H1 (cell line): ENCODE measurements around the gene TIMP1. TPM values are rescaled to one million over a fixed set of nuclear protein-coding genes. Genes with fewer than 3 reads are reported as not detected.

Source experiments
- CTCF ChIA-PET: fragments of 300-600 bp; sonication (Branson Sonifier 250); formaldehyde crosslinking; loops from one replicate; lab custom pipeline; 2021; ENCODE audit not compliant: partially characterized antibody; lab: Charles Lee
- POLR2A ChIA-PET: fragments of 300-600 bp; sonication (Branson Sonifier 250); formaldehyde crosslinking; loops from one replicate; lab custom pipeline; 2021; ENCODE audit warnings: inconsistent platforms; ENCODE audit not compliant: partially characterized antibody; lab: Charles Lee
- DNase-seq, 2 experiments: peaks; one replicate each; pipeline versions ENCODE4 v3.0.0 to v3.0.0-alpha.2; 2010 to 2022; ENCODE audit warnings: low spot score in 2 of 2, low read depth in 1 of 2, mixed read lengths in 1 of 2
- FAIRE-seq: peaks from 2 replicates; lab custom pipeline; 2011; peaks lifted over from hg19 to GRCh38; lab: Jason Lieb, UNC
- H2AFZ ChIP-seq: 2 replicates; pipeline ENCODE4 v1.8.1; 2012; ENCODE audit warnings: low read length, inconsistent platforms
- H2AK5ac ChIP-seq: 2 replicates; pipeline ENCODE4 v1.6.1; 2013; ENCODE audit warnings: low read depth, low read length
- H2BK120ac ChIP-seq: replicated peaks from 2 replicates; pipeline ENCODE3; 2013; ENCODE audit warnings: low read depth, low read length, inconsistent platforms
- H2BK12ac ChIP-seq: 2 replicates; pipeline ENCODE4 v1.6.1; 2013; ENCODE audit warnings: low read depth, low read length
- H2BK15ac ChIP-seq: 2 replicates; pipeline ENCODE4 v1.6.1; 2013; ENCODE audit warnings: low read length
- H2BK20ac ChIP-seq: 2 replicates; pipeline ENCODE4 v1.6.1; 2013; ENCODE audit warnings: low read length
- H2BK5ac ChIP-seq: 2 replicates; pipeline ENCODE4 v1.6.1; 2013; ENCODE audit warnings: low read depth, low read length
- H3K14ac ChIP-seq: 2 replicates; pipeline ENCODE4 v1.6.1; 2013; ENCODE audit warnings: inconsistent platforms; ENCODE audit not compliant: insufficient read length
- H3K18ac ChIP-seq: 2 replicates; pipeline ENCODE4 v1.6.1; 2013; ENCODE audit warnings: low read length; ENCODE audit errors: extremely low read depth
- H3K23ac ChIP-seq: 2 replicates; pipeline ENCODE4 v1.6.1; 2013; ENCODE audit warnings: inconsistent platforms; ENCODE audit not compliant: insufficient read length
- H3K23me2 ChIP-seq: 2 replicates; pipeline ENCODE4 v1.6.1; 2013; ENCODE audit warnings: low read depth, low read length
- H3K27ac ChIP-seq: 2 replicates; pipeline ENCODE4 v1.6.1; 2011; ENCODE audit warnings: low read depth, low read length, inconsistent platforms
- H3K27me3 ChIP-seq, 4 experiments: replicated peaks in 1 of 4; 1 replicate in 1 of 4; 2 replicates in 3 of 4; pipeline versions ENCODE4 v1.6.1 to v1.8.1; 2011 to 2013; ENCODE audit warnings: low read length in 3 of 4, mild to moderate bottlenecking in 3 of 4, inconsistent platforms in 2 of 4, mixed read lengths in 2 of 4, moderate library complexity in 1 of 4; ENCODE audit not compliant: control insufficient read depth in 3 of 4, insufficient read depth in 3 of 4; ENCODE audit errors: extremely low read depth in 1 of 4
- H3K36me3 ChIP-seq, 4 experiments: 2 replicates each; pipeline versions ENCODE4 v1.6.1 to v1.8.1; 2011 to 2013; ENCODE audit warnings: mild to moderate bottlenecking in 4 of 4, low read length in 3 of 4, moderate library complexity in 2 of 4, control low read depth in 1 of 4, inconsistent platforms in 1 of 4; ENCODE audit not compliant: insufficient read depth in 4 of 4, control insufficient read depth in 2 of 4
- H3K4ac ChIP-seq: replicated peaks from 2 replicates; pipeline ENCODE3; 2013; ENCODE audit warnings: low read length, low read depth, mixed read lengths, inconsistent platforms; ENCODE audit not compliant: insufficient read length
- H3K4me1 ChIP-seq, 4 experiments: replicated peaks in 1 of 4; 1 replicate in 1 of 4; 2 replicates in 3 of 4; pipeline versions ENCODE4 v1.6.1 to v1.8.1; 2011 to 2013; ENCODE audit warnings: low read length in 3 of 4, inconsistent platforms in 2 of 4, mixed read lengths in 1 of 4; ENCODE audit not compliant: insufficient read depth in 4 of 4, control insufficient read depth in 3 of 4
- H3K4me2 ChIP-seq, 2 experiments: 2 replicates each; pipeline versions ENCODE4 v1.6.1 to v1.8.1; 2011 to 2013; ENCODE audit warnings: low read depth in 2 of 2, low read length in 2 of 2, control low read depth in 1 of 2, inconsistent platforms in 1 of 2, mild to moderate bottlenecking in 1 of 2; ENCODE audit not compliant: insufficient read depth in 1 of 2
- H3K4me3 ChIP-seq, 4 experiments: fragments of 200-600, 300-600 bp in 1 of 4; sonication (generic), shearing (Covaris generic), sonication (Bioruptor Twin) in 1 of 4; 2 replicates each; pipeline versions ENCODE4 v1.5.1 to v1.8.1; 2011 to 2016; ENCODE audit warnings: low read length in 4 of 4, low read depth in 3 of 4, control low read depth in 2 of 4, inconsistent platforms in 2 of 4, mild to moderate bottlenecking in 2 of 4, mixed read lengths in 1 of 4, moderate library complexity in 1 of 4; ENCODE audit not compliant: insufficient read depth in 2 of 4; ENCODE audit errors: extremely low read depth in 1 of 4
- H3K56ac ChIP-seq: replicated peaks from 2 replicates; pipeline ENCODE3; 2013; ENCODE audit warnings: low read depth, mild to moderate bottlenecking, mixed read lengths, low read length, inconsistent platforms; ENCODE audit not compliant: insufficient read length
- H3K79me1 ChIP-seq: 2 replicates; pipeline ENCODE4 v1.6.1; 2013; ENCODE audit warnings: low read depth, low read length, control low read depth
- H3K79me2 ChIP-seq, 2 experiments: 2 replicates each; pipeline versions ENCODE4 v1.6.1 to v1.8.1; 2012 to 2013; ENCODE audit warnings: low read length in 2 of 2, mild to moderate bottlenecking in 2 of 2, inconsistent platforms in 1 of 2; ENCODE audit not compliant: insufficient read depth in 2 of 2, control insufficient read depth in 1 of 2
- H3K9ac ChIP-seq, 4 experiments: replicated peaks in 1 of 4; 1 replicate in 1 of 4; 2 replicates in 3 of 4; pipeline versions ENCODE4 v1.6.1 to v1.8.1; 2011 to 2013; ENCODE audit warnings: low read depth in 3 of 4, low read length in 3 of 4, control low read depth in 2 of 4, mild to moderate bottlenecking in 2 of 4, moderate library complexity in 2 of 4, inconsistent platforms in 1 of 4; ENCODE audit errors: extremely low read depth in 1 of 4
- H3K9me3 ChIP-seq, 2 experiments: 2 replicates each; pipeline versions ENCODE4 v1.6.1 to v1.8.1; 2012 to 2013; ENCODE audit warnings: mild to moderate bottlenecking in 2 of 2, moderate library complexity in 2 of 2, control low read depth in 1 of 2, inconsistent platforms in 1 of 2, low read depth in 1 of 2, low read length in 1 of 2, mixed read lengths in 1 of 2; ENCODE audit not compliant: insufficient read depth in 2 of 2
- H4K20me1 ChIP-seq, 2 experiments: replicated peaks in 1 of 2; 2 replicates each; pipeline versions ENCODE3 to v1.8.1; 2011 to 2013; ENCODE audit warnings: inconsistent platforms in 2 of 2, low read length in 2 of 2, mild to moderate bottlenecking in 1 of 2; ENCODE audit not compliant: insufficient read depth in 2 of 2, control insufficient read depth in 1 of 2
- H4K5ac ChIP-seq: 2 replicates; pipeline ENCODE4 v1.6.1; 2013; ENCODE audit warnings: low read length, low read depth, mixed read lengths, inconsistent platforms; ENCODE audit not compliant: insufficient read length
- H4K8ac ChIP-seq: 2 replicates; pipeline ENCODE4 v1.8.0; 2013; ENCODE audit warnings: mild to moderate bottlenecking, moderate library complexity, low read length, inconsistent platforms; ENCODE audit not compliant: insufficient read depth; ENCODE audit errors: extremely low read depth
- H4K91ac ChIP-seq: replicated peaks from 2 replicates; pipeline ENCODE3; 2013; ENCODE audit warnings: low read length, mixed read lengths, inconsistent platforms; ENCODE audit not compliant: insufficient read length
- CREB1 ChIP-seq: IDR thresholded peaks from 2 replicates; pipeline ENCODE4 v1.6.1; 2012; ENCODE audit warnings: inconsistent platforms
- EP300 ChIP-seq, 2 experiments: IDR thresholded peaks; 1 replicate in 1 of 2; 2 replicates in 1 of 2; pipeline ENCODE4 v1.6.1; 2011 to 2012; ENCODE audit warnings: low read depth in 2 of 2, low read length in 2 of 2, mild to moderate bottlenecking in 2 of 2, borderline replicate concordance in 1 of 2, inconsistent platforms in 1 of 2, moderate library complexity in 1 of 2
- FOSL1 ChIP-seq: IDR thresholded peaks from 2 replicates; pipeline ENCODE4 v1.6.1; 2011; ENCODE audit warnings: mild to moderate bottlenecking, low read depth, low read length, moderate library complexity; ENCODE audit not compliant: insufficient read depth
- MAFK ChIP-seq: IDR thresholded peaks from 2 replicates; pipeline ENCODE4 v1.6.1; 2012; ENCODE audit warnings: low read depth, mild to moderate bottlenecking, improper control_type of control experiment, low read length
- TBP ChIP-seq: IDR thresholded peaks from 2 replicates; pipeline ENCODE4 v1.6.1; 2011; ENCODE audit warnings: low read depth, low read length, improper control_type of control experiment
- WGBS, 2 experiments: shearing (Covaris generic) in 1 of 2; methylation state at CpG; one replicate each; pipeline versions ENCODE4 v1.1.6 to v1.1.7; 2013 to 2015; ENCODE audit warnings: low lambda C conversion rate in 2 of 2, mixed read lengths in 2 of 2, inconsistent platforms in 1 of 2, low coverage in 1 of 2, missing lambda C conversion rate in 1 of 2; ENCODE audit not compliant: insufficient replicate concordance in 2 of 2, insufficient coverage in 1 of 2, insufficient read length in 1 of 2; ENCODE audit errors: extremely low coverage in 1 of 2, missing lambda C conversion rate in 1 of 2; 5-methylcytosine and 5-hydroxymethylcytosine counted together
- polyA plus RNA-seq, 7 experiments: library from polyadenylated mRNA; depleted of rRNA in 3 of 7; stranded (reverse) in 5 of 7; unstranded in 2 of 7; fragments of >200 nt in 5 of 7; fragments of 200-250 nt in 2 of 7; gene quantifications; 1 replicate in 5 of 7; 2 replicates in 1 of 7; 4 replicates in 1 of 7; pipeline versions ENCODE4 v1.2.1 to v1.2.3, GENCODE V29; 2011 to 2013; ENCODE audit warnings: missing spikeins in 2 of 7, mixed read lengths in 2 of 7
- total RNA-seq: library from RNA; stranded (reverse); fragmentation: NEBNext Ultra II Directional; extraction: Animal tissue kit (Norgen Biotek cat#: 25700); gene quantifications from 2 replicates; pipeline ENCODE4 v1.2.1, GENCODE V29; 2021
- TF ChIP-seq, protein P1 (sequence below): IDR thresholded peaks from 2 replicates; pipeline ENCODE4 v1.6.1; 2012; ENCODE audit warnings: low read length, inconsistent platforms

Gene TIMP1
- total and polyA plus RNA-seq, 2 of the 8 experiments (the other 6 are each of a cell fraction or from before 2014, with no cell fraction given) = 58.6 to 142 TPM

GRCh38 chrX:47610511-47610910, 28.3 kb downstream of the TIMP1 start:
- no peak overlapping the region for H3K23ac ChIP-seq
- H2AFZ ChIP-seq = no peak overlapping the region
- H4K5ac ChIP-seq = no peak overlapping the region
- DNase-seq = no peak
- no peak overlapping the region for H3K4ac ChIP-seq
- H2BK15ac ChIP-seq = no peak overlapping the region
- no peak overlapping the region for H3K56ac ChIP-seq
- no peak overlapping the region for H4K8ac ChIP-seq
- FAIRE-seq = no peak
- H2BK120ac ChIP-seq = no peak overlapping the region
- H3K4me3 ChIP-seq = no peak overlapping the region
- no peaks in the 10 kb centered on the region for H3K23me2 ChIP-seq
- no peak overlapping the region for H4K91ac ChIP-seq
- POLR2A ChIA-PET = no interaction called here
- H2BK12ac ChIP-seq = no peak overlapping the region
- H3K36me3 ChIP-seq = no peaks in the 10 kb centered on the region; a peak in 1 of 8 replicates
- H3K4me2 ChIP-seq = no peak overlapping the region
- no peak for TF ChIP-seq EP300 (IDR thresholded peaks at IDR 0.05; ENCODE audit: borderline replicate concordance in 1 of 2, low read depth in 2 of 2, low read length in 2 of 2)
- no peak for TF ChIP-seq MAFK
- TF ChIP-seq TBP = no peak
- no peak for TF ChIP-seq CREB1
- TF ChIP-seq FOSL1 = no peak
- TF ChIP-seq, protein P1, sequence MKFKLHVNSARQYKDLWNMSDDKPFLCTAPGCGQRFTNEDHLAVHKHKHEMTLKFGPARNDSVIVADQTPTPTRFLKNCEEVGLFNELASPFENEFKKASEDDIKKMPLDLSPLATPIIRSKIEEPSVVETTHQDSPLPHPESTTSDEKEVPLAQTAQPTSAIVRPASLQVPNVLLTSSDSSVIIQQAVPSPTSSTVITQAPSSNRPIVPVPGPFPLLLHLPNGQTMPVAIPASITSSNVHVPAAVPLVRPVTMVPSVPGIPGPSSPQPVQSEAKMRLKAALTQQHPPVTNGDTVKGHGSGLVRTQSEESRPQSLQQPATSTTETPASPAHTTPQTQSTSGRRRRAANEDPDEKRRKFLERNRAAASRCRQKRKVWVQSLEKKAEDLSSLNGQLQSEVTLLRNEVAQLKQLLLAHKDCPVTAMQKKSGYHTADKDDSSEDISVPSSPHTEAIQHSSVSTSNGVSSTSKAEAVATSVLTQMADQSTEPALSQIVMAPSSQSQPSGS = no peak
- no peaks in the 10 kb centered on the region for H3K9me3 ChIP-seq
- H4K20me1 ChIP-seq = no peaks in the 10 kb centered on the region
- H3K4me1 ChIP-seq = peaks cover 0 to 8% (median 3%) of the 10 kb centered on the region in 4 experiments; a peak in 6 of 7 replicates
- no peak overlapping the region for H2BK5ac ChIP-seq
- CTCF ChIA-PET = interaction anchor here (0.6 to 1.8 kb wide), 3 partner anchors 13 to 109 kb away, joined by 3 to 6 read pairs (median 3); no protein-coding TSS in a partner anchor
- no peak overlapping the region for H3K27ac ChIP-seq
- H3K9ac ChIP-seq = no peak overlapping the region
- no peak overlapping the region for H3K18ac ChIP-seq
- H3K79me2 ChIP-seq = no peaks in the 10 kb centered on the region
- no peak overlapping the region for H2AK5ac ChIP-seq
- no peaks in the 10 kb centered on the region for H3K79me1 ChIP-seq
- H3K14ac ChIP-seq = no peak overlapping the region
- H3K27me3 ChIP-seq = no peaks in the 10 kb centered on the region
- H2BK20ac ChIP-seq = no peak overlapping the region
- WGBS, 2 experiments = 88% methylated on average over 4 of the region's 4 CpGs; no CpG with 5 or more reads in 1 of the 2 experiments
